AG04450 (cell line): ENCODE measurements around the gene DIP2B. TPM values are rescaled to one million over a fixed set of nuclear protein-coding genes. Genes with fewer than 3 reads are reported as not detected.

Experiments
- CTCF ChIA-PET: fragments of 300-600, 350-600 bp; formaldehyde crosslinking; extraction: SDS; loops from one replicate; lab custom pipeline; 2022; ENCODE audit warnings: antibody characterized with exemption, inconsistent platforms; lab: Charles Lee
- POLR2A ChIA-PET: fragments of 350-600 bp; formaldehyde crosslinking; extraction: SDS; loops from one replicate; lab custom pipeline; 2021; ENCODE audit warnings: antibody characterized with exemption, inconsistent platforms; lab: Yijun Ruan, JAX
- DNase-seq: peaks from one replicate; pipeline ENCODE4 v3.0.0-alpha.2; 2011; ENCODE audit warnings: low read depth, low spot score
- H3K27ac ChIP-seq: one replicate; pipeline ENCODE4 v1.5.1; 2012; ENCODE audit warnings: low read depth, low read length, control low read depth
- H3K27me3 ChIP-seq: one replicate; pipeline ENCODE4 v1.6.0; 2012; ENCODE audit warnings: low read length; ENCODE audit not compliant: control insufficient read depth, insufficient read depth
- H3K4me3 ChIP-seq: 2 replicates; pipeline ENCODE4 v1.5.1; 2011; ENCODE audit warnings: mild to moderate bottlenecking, low read depth, low read length, control low read depth
- H3K9me3 ChIP-seq: 2 replicates; pipeline ENCODE4 v1.5.1; 2012; ENCODE audit warnings: low read length; ENCODE audit not compliant: control insufficient read depth, insufficient read depth
- polyA plus RNA-seq: library from polyadenylated mRNA; depleted of rRNA; stranded (reverse); fragments of >200 nt; gene quantifications from 2 replicates; pipeline ENCODE4 v1.2.3, GENCODE V29; 2011
- TF ChIP-seq, protein P1 (sequence below): IDR thresholded peaks from 2 replicates; pipeline ENCODE4 v1.5.1; 2011; ENCODE audit warnings: low read depth, low read length, control low read depth, inconsistent platforms

Gene DIP2B
- polyA plus RNA-seq, 1 experiment: 22.0 TPM

DNA sequence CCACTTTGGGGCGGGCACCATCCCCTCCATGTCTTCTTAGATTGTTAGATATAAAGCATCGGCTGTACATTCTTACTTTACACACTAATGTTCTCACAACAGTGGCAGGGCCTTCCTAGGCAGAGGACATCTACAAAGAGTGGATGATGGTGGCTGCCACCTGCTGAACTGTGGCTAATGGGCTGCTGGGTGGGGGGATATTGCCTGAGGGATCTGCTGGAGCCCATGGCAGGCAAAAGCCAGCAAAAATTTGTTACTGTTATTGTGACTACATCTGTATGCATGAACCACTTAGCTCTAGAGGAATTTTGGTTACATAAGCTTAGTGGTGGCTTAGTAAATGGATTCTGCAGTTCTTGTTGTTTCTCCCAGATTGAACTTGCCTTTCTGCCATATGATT lies 52.6 kb downstream of the DIP2B start:
- no peak overlapping the region for H3K27ac ChIP-seq
- H3K4me3 ChIP-seq: no peak overlapping the region
- ChIA-PET CTCF (no interaction called here), POLR2A (interaction anchor here (0.6 kb wide), 1 partner anchor 49 kb away, joined by 3 read pairs; no protein-coding TSS in a partner anchor)
- no peaks in the 10 kb centered on the region for H3K27me3 ChIP-seq
- TF ChIP-seq, protein P1, sequence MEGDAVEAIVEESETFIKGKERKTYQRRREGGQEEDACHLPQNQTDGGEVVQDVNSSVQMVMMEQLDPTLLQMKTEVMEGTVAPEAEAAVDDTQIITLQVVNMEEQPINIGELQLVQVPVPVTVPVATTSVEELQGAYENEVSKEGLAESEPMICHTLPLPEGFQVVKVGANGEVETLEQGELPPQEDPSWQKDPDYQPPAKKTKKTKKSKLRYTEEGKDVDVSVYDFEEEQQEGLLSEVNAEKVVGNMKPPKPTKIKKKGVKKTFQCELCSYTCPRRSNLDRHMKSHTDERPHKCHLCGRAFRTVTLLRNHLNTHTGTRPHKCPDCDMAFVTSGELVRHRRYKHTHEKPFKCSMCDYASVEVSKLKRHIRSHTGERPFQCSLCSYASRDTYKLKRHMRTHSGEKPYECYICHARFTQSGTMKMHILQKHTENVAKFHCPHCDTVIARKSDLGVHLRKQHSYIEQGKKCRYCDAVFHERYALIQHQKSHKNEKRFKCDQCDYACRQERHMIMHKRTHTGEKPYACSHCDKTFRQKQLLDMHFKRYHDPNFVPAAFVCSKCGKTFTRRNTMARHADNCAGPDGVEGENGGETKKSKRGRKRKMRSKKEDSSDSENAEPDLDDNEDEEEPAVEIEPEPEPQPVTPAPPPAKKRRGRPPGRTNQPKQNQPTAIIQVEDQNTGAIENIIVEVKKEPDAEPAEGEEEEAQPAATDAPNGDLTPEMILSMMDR: no peak
- DNase-seq: no peak
- H3K9me3 ChIP-seq: no peaks in the 10 kb centered on the region

DNA sequence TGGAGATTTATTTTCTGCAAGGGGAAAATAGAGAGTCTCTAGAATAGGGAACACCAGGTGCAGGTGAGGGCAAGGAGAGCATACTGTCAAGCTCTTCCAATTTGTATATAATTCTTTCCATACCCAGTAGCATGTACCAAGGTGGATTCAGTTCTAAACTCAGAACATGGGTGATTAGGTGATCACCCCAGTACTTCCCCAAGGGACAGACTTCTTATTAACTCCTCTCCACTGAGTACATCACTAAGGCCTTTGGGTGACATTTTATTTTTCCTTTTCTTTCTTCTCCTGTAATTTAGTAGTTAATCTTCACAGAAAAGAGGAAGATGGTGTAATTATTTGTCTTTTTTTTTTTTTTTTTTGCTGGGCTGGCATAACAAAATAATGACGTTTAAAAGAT lies 54.2 kb downstream of the DIP2B start:
- TF ChIP-seq, protein P1: no peak
- POLR2A ChIA-PET: no interaction called here
- CTCF ChIA-PET: no interaction called here
- Histone ChIP-seq H3K4me3 (no peak overlapping the region), H3K27ac (no peak overlapping the region), H3K27me3 (no peaks in the 10 kb centered on the region), H3K9me3 (no peaks in the 10 kb centered on the region)
- no peak for DNase-seq

DNA sequence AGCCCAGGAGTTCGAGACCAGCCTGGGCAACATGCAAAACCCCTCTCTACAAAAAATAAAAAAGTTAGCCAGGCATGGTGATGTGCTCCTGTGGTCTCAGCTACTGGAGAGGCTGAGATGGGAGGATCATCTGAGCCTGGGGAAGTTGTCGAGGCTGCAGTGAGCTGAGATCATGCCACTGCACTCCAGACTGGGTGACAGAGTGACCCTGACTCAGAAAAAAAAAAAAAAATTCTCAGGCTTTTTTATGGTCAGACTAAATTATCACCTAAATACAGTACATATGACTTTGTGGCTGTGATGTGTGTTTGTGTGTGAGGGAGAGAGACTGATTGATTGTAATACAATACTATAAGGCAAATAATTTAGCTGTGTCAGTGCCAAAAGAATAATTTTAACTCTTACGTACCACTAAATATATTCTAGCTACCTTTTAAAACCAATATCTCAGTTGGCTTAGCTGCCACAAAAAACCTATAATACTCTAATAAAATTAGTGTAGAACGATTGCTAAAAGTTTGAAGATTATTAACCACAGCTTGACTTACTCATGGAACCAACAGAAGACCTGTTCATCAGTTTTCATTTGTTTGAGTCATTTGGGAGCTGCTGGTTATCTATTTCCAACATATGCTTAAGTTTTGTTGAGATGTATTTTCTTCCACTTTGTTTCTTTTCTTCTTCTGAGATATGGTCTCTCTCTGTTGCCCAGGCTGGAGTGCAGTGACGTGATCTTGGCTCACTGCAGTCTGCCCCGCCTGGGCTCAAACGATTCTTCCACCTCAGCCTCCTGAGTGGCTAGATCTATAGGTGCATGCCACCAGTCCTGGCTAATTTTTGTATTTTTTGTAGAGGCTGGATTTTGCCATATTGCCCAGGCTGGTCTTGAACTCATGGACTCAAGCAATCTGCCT lies 58.0 kb downstream of the DIP2B start:
- Histone ChIP-seq H3K27me3 (no peaks in the 10 kb centered on the region), H3K27ac (no peak overlapping the region), H3K9me3 (no peaks in the 10 kb centered on the region), H3K4me3 (no peak overlapping the region)
- TF ChIP-seq, protein P1: no peak
- ChIA-PET POLR2A (no interaction called here), CTCF (interaction anchor here (0.8 kb wide), 1 partner anchor 424 kb away, joined by 3 read pairs; no protein-coding TSS in a partner anchor)
- no peak for DNase-seq

DNA sequence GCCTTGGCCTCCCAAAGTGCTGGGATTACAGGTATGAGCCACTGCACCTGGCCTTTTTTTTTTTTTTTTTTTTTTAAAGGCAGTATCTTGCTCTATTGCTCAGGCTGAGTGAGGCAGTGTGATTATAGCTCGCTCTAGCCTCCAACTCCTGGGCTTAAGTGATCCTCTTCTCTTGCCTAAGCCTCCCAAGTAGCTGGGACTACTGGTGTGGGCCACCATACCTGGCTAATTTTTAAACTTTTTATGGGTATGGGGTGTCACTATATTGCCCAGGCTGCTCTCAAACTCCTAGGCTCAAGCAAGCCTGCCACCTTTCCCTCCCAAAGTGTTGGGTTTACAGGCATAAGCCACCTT lies 58.6 kb downstream of the DIP2B start:
- Histone ChIP-seq H3K4me3 (no peak overlapping the region), H3K27ac (no peak overlapping the region), H3K27me3 (no peaks in the 10 kb centered on the region), H3K9me3 (no peaks in the 10 kb centered on the region)
- DNase-seq: no peak
- ChIA-PET POLR2A (no interaction called here), CTCF (interaction anchor here (0.8 kb wide), 1 partner anchor 424 kb away, joined by 3 read pairs; no protein-coding TSS in a partner anchor)
- TF ChIP-seq, protein P1: no peak
